Panc1 (cell line): Measurements from ENCODE around the gene MCF2L. TPM values are rescaled to one million over a fixed set of nuclear protein-coding genes. Genes with fewer than 3 reads are reported as not detected.

Experiments used
- ATAC-seq: fragments of 200-7000 bp; cut with Tn5 transposase; 2 replicates; pipeline ENCODE4 v1.9.1; 2020; ENCODE audit warnings: mild to moderate bottlenecking, moderate library complexity
- BruUV-seq: library from RNA; stranded (reverse); fragments of 400-500 nt; replicated peaks from 2 replicates; lab custom pipeline; 2021; lab: Mats Ljungman, UMichigan
- CTCF ChIA-PET: fragments of 300-600 bp; sonication (Branson Sonifier 250); formaldehyde crosslinking; loops from one replicate; lab custom pipeline; 2022; ENCODE audit warnings: antibody characterized with exemption; lab: Charles Lee
- POLR2A ChIA-PET: fragments of 300-600 bp; sonication (Branson Sonifier 250); formaldehyde crosslinking; loops from one replicate; lab custom pipeline; 2022; ENCODE audit warnings: antibody characterized with exemption; lab: Charles Lee
- DNase-seq: peaks from one replicate; pipeline ENCODE4 v3.0.0-alpha.2; 2010; ENCODE audit warnings: low read depth, low spot score
- H3K27ac ChIP-seq: 2 replicates; pipeline ENCODE4 v1.5.1; 2011; ENCODE audit warnings: mild to moderate bottlenecking, low read length, inconsistent platforms
- H3K27me3 ChIP-seq: fragments of 200-500 bp; sonication (Bioruptor generic); 2 replicates; pipeline ENCODE4 v1.6.0; 2014; ENCODE audit warnings: low read length, inconsistent platforms; ENCODE audit not compliant: control insufficient read depth, insufficient read depth
- H3K36me3 ChIP-seq: fragments of 200-500 bp; sonication (Bioruptor generic); 2 replicates; pipeline ENCODE4 v1.5.1; 2014; ENCODE audit warnings: inconsistent platforms, mild to moderate bottlenecking, low read length, moderate library complexity; ENCODE audit not compliant: control insufficient read depth, insufficient read depth
- H3K4me1 ChIP-seq: 2 replicates; pipeline ENCODE4 v1.5.1; 2011; ENCODE audit warnings: inconsistent platforms, mild to moderate bottlenecking, low read length, moderate library complexity; ENCODE audit not compliant: control insufficient read depth, insufficient read depth
- H3K4me3 ChIP-seq, 2 experiments: 2 replicates each; pipeline ENCODE4 v1.5.1; 2011 to 2012; ENCODE audit warnings: low read depth in 2 of 2, low read length in 2 of 2, mild to moderate bottlenecking in 2 of 2, inconsistent platforms in 1 of 2, moderate library complexity in 1 of 2
- H3K9me3 ChIP-seq: fragments of 200-500 bp; sonication (Bioruptor generic); 2 replicates; pipeline ENCODE4 v1.5.1; 2014; ENCODE audit warnings: low read depth, mild to moderate bottlenecking, inconsistent platforms, low read length, moderate library complexity; ENCODE audit not compliant: control insufficient read depth, insufficient read depth
- POLR2AphosphoS5 ChIP-seq: IDR thresholded peaks from 2 replicates; pipeline ENCODE4 v1.6.1; 2012; ENCODE audit warnings: mild to moderate bottlenecking, low read depth, low read length, moderate library complexity
- REST ChIP-seq, 2 experiments: IDR thresholded peaks; 2 replicates each; pipeline ENCODE4 v1.6.1; 2011 to 2012; ENCODE audit warnings: low read depth in 2 of 2, control low read depth in 1 of 2, low read length in 1 of 2, mild to moderate bottlenecking in 1 of 2, moderate library complexity in 1 of 2; ENCODE audit not compliant: insufficient read depth in 1 of 2
- SIN3A ChIP-seq: IDR thresholded peaks from 2 replicates; pipeline ENCODE4 v1.6.1; 2012; ENCODE audit warnings: low read depth, mild to moderate bottlenecking, low read length, moderate library complexity, borderline replicate concordance; ENCODE audit not compliant: insufficient read depth
- TCF7L2 ChIP-seq: IDR thresholded peaks from 2 replicates; pipeline ENCODE4 v1.6.1; 2011; ENCODE audit warnings: mild to moderate bottlenecking, low read depth, low read length, inconsistent platforms
- in situ Hi-C: cut with HindIII; loops from 2 replicates; pipeline ENCODE4 v1.10.0; 2016; ENCODE audit warnings: low sequenced_read_pairs, low pct_unique_long_range_greater_than_20kb
- intact Hi-C: fragments of 100-400 bp; cut with micrococcal nuclease; formaldehyde crosslinking; loops from one replicate; pipeline ENCODE4 v1.10.0; 2022; ENCODE audit not compliant: unreplicated experiment
- total RNA-seq: library from RNA; stranded (reverse); gene quantifications from one replicate; pipeline ENCODE4 v1.2.1, GENCODE V29; 2021; ENCODE audit not compliant: unreplicated experiment
- TF ChIP-seq, protein P1 (sequence below): fragments of 450-650 bp; IDR thresholded peaks from 2 replicates; pipeline ENCODE4 v1.5.1; 2017; ENCODE audit warnings: mild to moderate bottlenecking

Gene MCF2L
- total RNA-seq, 1 experiment from 2014 or later: 0.57 TPM

DNA sequence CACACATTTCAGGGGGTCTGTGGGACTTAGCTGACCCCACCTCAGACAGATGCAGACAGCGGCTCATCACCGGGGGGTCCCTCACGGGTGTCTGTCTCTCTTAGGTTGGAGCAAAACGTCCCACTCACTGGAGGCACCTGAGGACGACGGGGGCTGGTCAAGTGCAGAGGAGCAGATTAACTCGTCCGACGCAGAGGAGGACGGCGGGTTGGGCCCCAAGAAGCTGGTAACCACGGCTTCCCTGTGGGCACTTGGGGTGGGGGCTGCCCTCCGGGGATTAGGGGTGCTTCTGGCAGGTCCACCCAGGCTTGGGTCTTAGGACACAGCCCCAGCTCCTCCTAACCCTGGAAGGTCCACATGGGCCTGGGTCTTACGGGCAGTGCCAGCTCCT lies 125.4 kb downstream of the MCF2L start:
- Histone ChIP-seq H3K4me1 (no peaks in the 10 kb centered on the region), H3K9me3 (no peaks in the 10 kb centered on the region), H3K27ac (no peak overlapping the region), H3K36me3 (no peaks in the 10 kb centered on the region), H3K27me3 (no peaks in the 10 kb centered on the region), H3K4me3 (no peak overlapping the region)
- intact Hi-C loops (no loop called here), in situ Hi-C loops (no loop called here)
- ChIA-PET POLR2A (no interaction called here), CTCF (no interaction called here)
- no peak for ATAC-seq
- TF ChIP-seq POLR2AphosphoS5 (no peak), REST (IDR thresholded peaks at IDR 0.05; ENCODE audit: insufficient read depth in 1 of 2, low read depth in 2 of 2, low read length in 1 of 2) (no peak), TCF7L2 (no peak), SIN3A (no peak)
- TF ChIP-seq, protein P1, sequence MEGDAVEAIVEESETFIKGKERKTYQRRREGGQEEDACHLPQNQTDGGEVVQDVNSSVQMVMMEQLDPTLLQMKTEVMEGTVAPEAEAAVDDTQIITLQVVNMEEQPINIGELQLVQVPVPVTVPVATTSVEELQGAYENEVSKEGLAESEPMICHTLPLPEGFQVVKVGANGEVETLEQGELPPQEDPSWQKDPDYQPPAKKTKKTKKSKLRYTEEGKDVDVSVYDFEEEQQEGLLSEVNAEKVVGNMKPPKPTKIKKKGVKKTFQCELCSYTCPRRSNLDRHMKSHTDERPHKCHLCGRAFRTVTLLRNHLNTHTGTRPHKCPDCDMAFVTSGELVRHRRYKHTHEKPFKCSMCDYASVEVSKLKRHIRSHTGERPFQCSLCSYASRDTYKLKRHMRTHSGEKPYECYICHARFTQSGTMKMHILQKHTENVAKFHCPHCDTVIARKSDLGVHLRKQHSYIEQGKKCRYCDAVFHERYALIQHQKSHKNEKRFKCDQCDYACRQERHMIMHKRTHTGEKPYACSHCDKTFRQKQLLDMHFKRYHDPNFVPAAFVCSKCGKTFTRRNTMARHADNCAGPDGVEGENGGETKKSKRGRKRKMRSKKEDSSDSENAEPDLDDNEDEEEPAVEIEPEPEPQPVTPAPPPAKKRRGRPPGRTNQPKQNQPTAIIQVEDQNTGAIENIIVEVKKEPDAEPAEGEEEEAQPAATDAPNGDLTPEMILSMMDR: no peak
- no TSS peak for BruUV-seq
- DNase-seq: no peak

DNA sequence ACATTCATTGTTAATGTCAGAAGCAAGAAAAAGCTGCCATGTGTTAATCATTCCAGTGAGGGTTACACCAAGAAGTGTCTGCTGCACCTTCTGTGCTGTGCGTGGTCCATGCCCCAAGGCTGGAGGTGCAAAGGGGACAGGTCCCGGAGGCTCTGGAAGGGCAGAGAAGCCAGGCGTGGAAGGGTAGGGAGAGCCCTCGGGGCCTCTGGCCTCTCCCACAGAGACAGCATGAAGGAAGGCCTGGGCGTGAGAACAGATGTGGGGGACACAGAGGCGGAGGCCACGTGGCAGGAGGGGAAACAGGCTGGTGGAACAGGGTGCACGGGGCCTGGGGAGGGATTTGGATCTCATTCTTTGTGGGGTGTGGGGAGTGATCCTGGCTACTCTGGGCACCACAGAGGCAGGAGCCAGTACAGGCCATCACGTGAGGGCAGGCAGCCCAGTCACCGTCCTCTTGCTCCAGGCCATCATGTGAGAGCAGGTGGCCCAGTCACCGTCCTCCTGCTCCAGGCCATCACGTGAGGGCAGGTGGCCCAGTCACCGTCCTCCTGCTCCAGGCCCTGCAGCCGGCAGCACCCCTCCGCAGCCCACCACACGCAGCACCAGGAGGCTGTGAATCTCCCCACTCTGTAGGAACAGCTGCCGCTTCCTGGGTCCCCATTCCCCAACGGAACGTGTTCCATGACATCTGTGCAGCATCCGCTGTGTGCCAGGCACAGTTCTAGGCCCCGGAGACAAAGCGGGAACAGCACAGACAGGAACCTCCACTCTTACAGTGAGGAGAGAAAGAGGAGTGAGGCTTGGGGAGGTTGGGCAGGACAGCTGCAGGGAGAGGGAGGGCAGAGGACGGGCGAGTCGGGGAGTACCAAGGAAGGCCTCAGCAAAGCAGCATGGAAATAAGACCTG lies 126.4 kb downstream of the MCF2L start:
- intact Hi-C loops (no loop called here), in situ Hi-C loops (no loop called here)
- no peaks in the 10 kb centered on the region for H3K36me3 ChIP-seq
- no peak for DNase-seq
- BruUV-seq: no TSS peak
- no peak overlapping the region for H3K4me3 ChIP-seq
- CTCF ChIA-PET: no interaction called here
- no peak overlapping the region for H3K27ac ChIP-seq
- no peaks in the 10 kb centered on the region for H3K27me3 ChIP-seq
- H3K9me3 ChIP-seq: no peaks in the 10 kb centered on the region
- H3K4me1 ChIP-seq: no peaks in the 10 kb centered on the region
- no peak for ATAC-seq
- TF ChIP-seq POLR2AphosphoS5 (no peak), REST (IDR thresholded peaks at IDR 0.05; ENCODE audit: insufficient read depth in 1 of 2, low read depth in 2 of 2, low read length in 1 of 2) (no peak), TCF7L2 (no peak), SIN3A (no peak)
- TF ChIP-seq, protein P1: no peak
- POLR2A ChIA-PET: no interaction called here
